HG02642 (cell line): ENCODE results near the gene PLEKHA7.

Experiments
- ATAC-seq: cut with Tn5 transposase; IDR thresholded peaks from one replicate; pipeline ENCODE4 v1.9.1; 2021; ENCODE audit warnings: mild to moderate bottlenecking; ENCODE audit not compliant: unreplicated experiment, poor library complexity

Gene PLEKHA7

GRCh38 chr11:16780698-16781550, 233.3 kb downstream of the PLEKHA7 start:
- no peak for ATAC-seq

- no peak for ATAC-seq
These were observed 234.1 kb downstream of the PLEKHA7 start for GRCh38 chr11:16780146-16780545.

DNA sequence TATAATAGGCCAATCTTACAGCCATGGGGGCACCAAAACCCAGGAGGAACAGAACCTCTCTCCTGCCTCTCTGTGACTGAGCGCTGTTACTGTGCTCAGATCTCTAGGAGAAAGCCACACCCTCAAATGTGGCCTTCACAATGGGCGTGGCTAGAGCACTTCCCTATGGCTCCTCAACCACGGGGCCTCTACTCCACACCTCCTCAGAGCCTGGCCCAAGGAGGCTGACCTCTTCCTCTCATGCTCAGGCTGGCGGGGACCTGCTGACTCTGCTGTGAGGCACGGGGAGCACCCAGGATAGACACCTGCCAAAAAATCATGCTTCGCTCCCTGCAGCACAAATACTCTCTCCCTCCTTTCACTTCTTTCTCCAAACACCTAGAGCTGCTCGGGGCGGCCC, 234.8 kb downstream of the PLEKHA7 start:
- ATAC-seq = no peak

DNA sequence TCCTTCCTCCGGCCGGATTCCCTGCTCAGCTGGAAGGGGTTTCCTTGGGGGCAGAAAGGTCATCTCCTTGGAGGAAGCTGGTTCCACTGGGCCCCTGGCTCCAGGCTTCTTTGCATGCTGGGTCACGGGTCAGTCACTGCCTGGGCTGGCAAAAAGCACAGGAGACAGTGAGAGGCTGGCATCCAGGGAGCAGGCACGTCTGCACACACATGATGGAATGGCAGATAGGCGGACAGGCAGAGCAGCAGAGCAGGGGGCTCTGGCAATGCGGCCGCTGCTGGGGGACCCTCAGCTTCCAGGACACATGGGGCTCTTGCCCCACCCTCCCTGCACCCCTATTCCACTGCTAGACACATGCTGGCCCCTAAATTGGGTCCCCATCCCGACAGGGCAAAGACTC, 235.3 kb downstream of the PLEKHA7 start:
- no peak for ATAC-seq

GRCh38 chr11:16778286-16778685, 235.9 kb downstream of the PLEKHA7 start:
- no peak for ATAC-seq

DNA sequence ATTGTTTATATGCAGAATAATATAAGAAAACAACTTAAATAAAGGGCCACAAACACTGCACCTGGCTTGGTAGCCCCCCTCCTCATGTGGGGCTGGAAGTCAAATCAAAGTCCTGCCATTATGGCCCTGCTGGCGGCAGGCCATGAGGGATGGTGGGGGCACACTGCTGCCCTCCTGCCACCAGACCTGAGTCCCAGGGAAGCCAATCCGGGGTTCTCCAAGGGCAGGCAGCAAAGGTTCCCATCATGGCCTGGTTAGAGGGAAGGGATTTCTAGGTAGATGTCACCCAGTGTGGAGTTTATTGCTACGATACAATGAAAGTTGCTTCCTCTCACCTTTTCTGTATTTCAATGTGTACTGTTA, 236.6 kb downstream of the PLEKHA7 start:
- no peak for ATAC-seq

GRCh38 chr11:16776711-16777612, 237.3 kb downstream of the PLEKHA7 start:
- no peak for ATAC-seq

GRCh38 chr11:16775614-16776283, 238.5 kb downstream of the PLEKHA7 start:
- no peak for ATAC-seq

GRCh38 chr11:16774936-16775613, 239.1 kb downstream of the PLEKHA7 start:
- ATAC-seq = no peak

DNA sequence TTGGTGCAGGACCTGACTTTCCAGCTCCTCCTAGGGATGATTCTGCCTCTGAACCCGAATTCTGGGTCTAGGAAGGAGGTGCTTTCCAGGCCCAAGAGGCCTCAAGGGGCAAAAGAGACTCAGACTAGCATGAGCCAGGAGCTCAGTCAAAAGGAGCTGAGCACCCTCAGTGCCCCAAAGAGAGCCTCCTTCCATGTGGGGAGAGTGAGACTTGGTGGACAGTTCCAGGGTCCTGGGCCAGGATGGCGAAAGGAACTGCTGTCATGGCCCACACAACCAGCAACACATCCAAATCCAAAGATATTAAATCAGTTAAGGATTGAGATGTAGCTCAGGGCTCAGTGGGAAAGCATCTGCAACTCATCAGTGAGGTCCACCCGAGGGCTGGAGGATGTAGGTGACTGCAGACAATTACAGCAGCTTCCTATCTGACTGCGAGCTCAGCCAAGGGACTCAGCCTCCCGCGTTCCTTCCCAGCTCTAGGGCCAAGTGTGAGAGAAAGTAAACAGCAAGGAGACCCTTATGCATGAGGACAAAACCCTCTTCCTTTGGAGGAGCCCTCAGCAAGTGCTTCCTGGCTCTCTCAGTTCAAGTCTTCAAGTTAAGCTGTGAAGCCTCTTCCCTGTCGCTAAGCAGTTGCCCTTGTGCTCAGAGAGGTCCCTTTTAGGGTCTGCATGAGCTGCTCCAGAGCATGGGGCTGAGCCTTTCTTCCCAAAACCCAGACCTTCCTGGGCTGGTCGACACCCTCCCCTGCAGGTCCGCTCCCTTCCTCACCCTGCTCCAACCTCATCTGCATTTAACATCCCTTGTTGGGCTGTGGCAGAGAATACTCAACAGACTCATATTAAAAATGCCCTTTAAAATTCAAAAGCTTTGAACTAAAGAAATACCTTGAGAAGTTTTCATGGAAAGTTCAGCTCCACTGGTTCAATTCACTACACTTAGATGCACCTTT, 240.0 kb downstream of the PLEKHA7 start:
- no peak for ATAC-seq

DNA sequence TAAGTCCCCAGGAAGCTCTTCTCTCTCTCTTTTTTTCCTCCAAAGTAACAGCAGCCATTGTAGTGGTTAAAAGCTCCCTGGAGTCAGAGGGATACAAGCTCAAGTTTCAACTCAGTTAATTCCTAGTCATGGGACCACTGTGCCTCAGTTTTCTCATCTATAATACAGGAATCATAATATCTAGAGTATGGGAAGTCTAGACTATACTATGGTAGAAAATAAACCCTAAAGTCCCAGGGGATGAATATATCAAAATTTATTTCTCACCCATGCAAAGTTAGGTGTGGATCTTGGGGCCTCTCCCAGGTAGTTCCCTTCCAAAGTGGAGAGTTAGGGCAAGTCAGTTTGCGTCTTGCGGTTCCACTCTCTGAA, 242.1 kb downstream of the PLEKHA7 start:
- no peak for ATAC-seq

- ATAC-seq = no peak
These were observed 242.7 kb downstream of the PLEKHA7 start for GRCh38 chr11:16771350-16772140.

GRCh38 chr11:16770016-16770415, 244.2 kb downstream of the PLEKHA7 start:
- no peak for ATAC-seq

DNA sequence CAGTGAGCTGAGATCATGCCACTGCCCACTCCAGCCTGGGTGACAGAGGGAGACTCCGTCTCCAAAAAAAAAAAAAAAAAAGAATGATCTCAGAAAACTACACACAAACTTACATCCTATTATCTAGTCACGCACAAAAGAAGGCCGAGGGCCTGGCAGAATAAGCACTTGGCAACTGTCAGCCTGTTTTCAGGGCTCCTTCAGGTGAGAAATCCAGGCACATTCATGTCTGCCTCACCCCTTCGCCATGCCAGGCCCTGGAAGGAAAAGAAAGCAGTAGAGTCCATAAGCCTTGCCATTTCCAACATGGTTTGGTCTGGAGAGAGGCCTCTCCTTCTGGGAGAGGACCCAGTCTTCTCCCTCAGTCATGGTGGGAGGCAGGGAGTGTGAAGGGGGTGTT, 244.8 kb downstream of the PLEKHA7 start:
- ATAC-seq = no peak

DNA sequence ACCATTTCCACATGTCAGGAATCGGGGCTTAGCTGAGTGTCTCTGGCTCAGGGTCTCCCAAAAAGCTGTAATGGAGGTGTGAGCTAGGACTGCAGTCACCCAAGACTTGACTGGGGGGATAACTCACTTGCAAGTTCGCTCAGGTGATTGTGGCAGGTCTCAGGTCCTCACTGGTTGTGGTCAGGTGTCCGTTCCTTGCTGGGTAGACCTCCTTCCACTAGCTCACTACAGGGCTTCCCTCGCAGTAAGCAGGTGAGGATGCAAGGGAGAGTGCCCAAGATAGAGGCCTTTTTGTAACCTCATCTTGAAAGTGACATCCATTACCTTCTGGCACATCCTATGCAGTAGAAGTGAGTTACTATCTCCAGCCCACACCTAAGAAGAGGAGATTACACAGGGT, 246.3 kb downstream of the PLEKHA7 start:
- no peak for ATAC-seq

GRCh38 chr11:16767137-16767536, 247.1 kb downstream of the PLEKHA7 start:
- ATAC-seq = no peak

DNA sequence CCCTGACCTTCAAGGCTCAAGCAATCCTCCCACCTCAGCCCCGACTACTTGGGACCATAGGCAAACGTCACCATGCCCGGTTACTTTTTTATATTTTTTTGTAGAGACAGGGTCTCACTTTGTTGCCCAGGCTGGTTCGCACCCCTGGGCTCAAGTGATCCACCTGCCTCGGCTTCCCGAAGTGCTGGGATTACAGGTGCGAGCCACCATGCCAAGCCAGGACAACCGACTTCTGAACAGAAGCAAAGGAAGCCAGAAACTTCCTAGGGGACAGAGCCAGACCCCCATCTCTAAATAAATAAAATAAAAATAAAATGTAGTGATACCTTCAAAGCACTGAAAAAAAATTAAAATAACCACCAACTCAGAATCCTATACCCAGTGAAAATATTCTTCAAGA, 249.3 kb downstream of the PLEKHA7 start:
- no peak for ATAC-seq

- no peak for ATAC-seq
These were observed 250.5 kb downstream of the PLEKHA7 start for GRCh38 chr11:16763746-16764145.
